HUDEP-2 (cell line): ENCODE results near the gene TIMM10B.

ENCODE experiments used
- DNase-seq, 76 experiments: peaks; one replicate each; lab custom pipeline; 2025; ENCODE audit not compliant: unreplicated experiment in 76 of 76; lab: John Stamatoyannopoulos, UW

TIMM10B gene

GRCh38 chr11:6469599-6469998, 11.7 kb upstream of the TIMM10B start:
- DNase-seq: no peak

DNA sequence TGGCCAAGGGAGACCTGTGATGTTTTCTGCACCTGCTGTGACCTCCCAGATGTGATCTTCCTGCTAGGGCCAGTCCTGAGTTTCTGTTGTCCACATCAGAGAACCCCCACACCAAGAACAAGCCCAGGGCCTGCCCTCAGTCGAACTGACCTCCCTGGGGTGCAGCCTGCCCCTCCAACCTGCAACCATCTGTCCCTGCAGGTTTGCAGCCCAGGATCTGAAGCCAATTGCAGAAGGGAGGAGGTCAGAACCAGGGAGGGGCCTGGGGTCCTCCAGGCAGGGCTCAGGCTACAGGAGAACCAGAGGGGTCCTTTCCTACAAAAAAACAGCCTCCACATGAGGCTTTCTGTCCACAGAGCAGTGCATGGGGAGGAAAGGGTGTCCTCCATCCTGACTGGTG, 8.4 kb upstream of the TIMM10B start:
- DNase-seq: no peak

GRCh38 chr11:6473451-6474412, 7.6 kb upstream of the TIMM10B start, which contains the start of gene TRIM3:
TRIM3 (minus strand) TSS chr11:6473941; CDS start chr11:6465695, 8,246 bp downstream.
- DNase-seq: peak in 68 of 76 experiments; percentile 11 to 88 (median 70)

- DNase-seq: no peak
Measured at GRCh38 chr11:6474413-6474792, 6.9 kb upstream of the TIMM10B start.

GRCh38 chr11:6474806-6475500, 6.3 kb upstream of the TIMM10B start:
- no peak for DNase-seq

- no peak for DNase-seq
Measured at GRCh38 chr11:6475936-6476335, 5.4 kb upstream of the TIMM10B start.

GRCh38 chr11:6476571-6476970, 4.7 kb upstream of the TIMM10B start:
- no peak for DNase-seq

GRCh38 chr11:6480299-6480914, 894 bp upstream of the TIMM10B start:
- peak in 1 of 76 experiments; percentile 4 for DNase-seq

GRCh38 chr11:6481924-6482275, 599 bp downstream of the TIMM10B start:
- DNase-seq: peak in 2 of 76 experiments; percentile 38 to 41

GRCh38 chr11:6482441-6482840, 1.1 kb downstream of the TIMM10B start:
- DNase-seq: no peak

DNA sequence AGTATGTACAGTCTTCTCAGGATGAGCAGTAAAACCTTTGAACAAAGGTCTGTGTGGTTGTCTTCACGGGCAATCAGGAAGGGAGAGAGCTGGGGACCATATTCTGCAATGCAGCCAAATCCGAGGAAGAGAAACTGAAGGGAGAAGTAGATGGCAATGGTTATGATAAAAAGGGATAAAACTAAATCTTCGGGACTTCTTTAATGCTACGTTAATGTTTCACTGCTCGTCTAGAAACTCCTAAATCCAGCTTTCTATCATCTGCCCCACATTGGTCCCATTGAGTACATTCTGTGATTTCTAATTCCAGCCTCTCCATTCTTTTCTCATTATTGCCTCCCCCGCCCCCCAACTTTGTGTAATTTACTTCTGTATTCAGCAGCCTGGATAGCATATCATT, 1.7 kb downstream of the TIMM10B start:
- no peak for DNase-seq

DNA sequence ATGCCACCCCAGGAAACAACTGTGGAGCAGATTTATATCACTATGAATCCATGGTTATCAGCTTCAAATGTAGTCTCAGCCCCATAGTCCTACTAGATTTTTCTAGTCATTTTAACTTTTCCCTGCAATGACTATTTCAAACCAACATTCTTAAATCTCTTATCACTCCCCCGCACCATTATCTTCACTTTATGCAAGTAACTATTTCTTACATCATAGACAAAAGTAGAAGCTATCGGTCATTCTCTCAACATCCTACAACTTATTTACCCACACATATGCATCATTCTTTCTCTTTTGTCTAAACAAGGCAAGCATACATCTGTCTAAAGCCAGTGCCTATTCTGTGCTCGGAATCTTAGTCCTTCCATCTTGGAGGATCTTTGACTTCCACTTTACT, 4.4 kb downstream of the TIMM10B start:
- no peak for DNase-seq

- DNase-seq: no peak
Measured at GRCh38 chr11:6486256-6486655, 5.0 kb downstream of the TIMM10B start.

- no peak for DNase-seq
Measured at GRCh38 chr11:6486938-6487337, 5.6 kb downstream of the TIMM10B start.

DNA sequence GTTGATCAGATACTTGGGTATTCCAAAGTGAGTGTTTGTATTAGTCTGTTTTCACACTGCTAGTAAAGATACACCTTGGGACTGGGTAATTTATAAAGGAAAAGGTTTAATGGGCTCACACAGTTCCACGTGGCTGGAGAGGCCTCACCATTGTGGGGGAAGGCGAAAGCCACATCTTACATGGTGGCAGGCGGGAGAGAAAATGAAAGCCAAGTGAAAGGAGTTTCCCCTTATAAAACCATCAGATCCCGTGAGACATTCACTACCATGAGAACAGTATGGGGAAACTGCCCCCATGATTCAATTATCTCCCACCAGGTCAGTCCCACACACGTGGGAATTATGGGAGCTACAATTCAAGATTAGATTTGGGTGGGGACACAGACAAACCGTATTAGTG, 7.0 kb downstream of the TIMM10B start:
- DNase-seq: no peak

GRCh38 chr11:6488821-6489220, 7.5 kb downstream of the TIMM10B start:
- DNase-seq: no peak

DNA sequence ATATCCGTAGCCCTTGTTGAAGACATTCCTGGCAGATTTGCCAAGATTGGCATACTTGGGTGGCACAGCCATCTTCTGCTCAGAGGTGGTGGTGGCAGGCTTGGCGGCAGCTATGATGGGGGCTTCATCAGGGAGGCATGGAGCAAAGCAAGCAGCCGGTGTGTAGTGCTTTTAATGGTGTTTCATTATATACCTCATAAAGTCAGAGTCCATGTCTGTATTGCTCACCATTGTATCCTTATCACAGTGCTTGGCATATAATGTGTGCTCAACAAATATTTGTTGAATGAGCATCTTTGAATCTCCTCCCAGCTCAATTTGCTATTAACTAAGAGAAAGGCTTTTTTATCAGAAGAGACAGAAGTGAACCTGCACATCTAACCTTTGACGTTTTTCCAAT, 8.0 kb downstream of the TIMM10B start:
- no peak for DNase-seq

DNA sequence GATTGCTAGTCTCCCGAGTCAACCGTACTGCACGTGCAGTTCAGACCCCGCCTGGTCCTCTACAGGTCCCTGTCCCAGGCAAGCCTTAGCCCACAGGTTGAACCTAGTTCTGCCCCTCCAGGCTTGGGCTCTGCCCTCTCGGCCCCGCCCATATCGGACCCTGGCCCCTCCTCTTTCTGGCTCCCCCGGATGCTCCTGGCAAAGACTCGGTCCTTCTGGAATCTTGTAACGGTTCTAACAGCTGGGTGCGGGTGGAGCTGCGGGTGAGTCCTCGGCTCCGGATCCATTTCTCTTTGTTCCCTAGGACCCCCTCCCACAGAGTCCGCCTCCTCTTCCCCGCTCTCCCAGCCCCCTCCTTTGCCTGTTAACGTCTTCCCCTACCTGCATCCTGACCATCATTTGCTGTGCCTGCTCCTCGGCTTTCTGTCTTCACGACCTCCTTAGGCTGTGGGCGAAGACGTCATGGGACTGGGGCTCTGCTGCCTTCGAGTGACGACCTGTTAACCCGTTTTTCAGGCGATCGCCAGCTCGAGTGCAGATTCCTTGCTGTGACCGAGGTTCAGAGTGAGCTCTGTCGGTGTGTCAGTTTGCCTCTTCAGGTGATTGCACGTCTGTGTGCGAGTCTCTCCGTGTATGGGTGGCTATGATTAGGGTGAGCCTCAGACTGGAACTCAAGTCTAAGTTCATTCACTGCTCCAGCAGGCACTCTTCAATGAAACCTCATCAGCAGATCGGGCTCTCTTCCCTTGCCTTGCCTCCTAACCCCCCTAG, 16.0 kb downstream of the TIMM10B start, which contains the start of gene DNHD1:
Gene DNHD1 (plus strand): TSS at position 212 of the 771 bp plus-strand sequence. CDS start 936 bp downstream, outside the sequence.
- DNase-seq: no peak

GRCh38 chr11:6498121-6498520, 16.8 kb downstream of the TIMM10B start:
- DNase-seq: no peak

- DNase-seq: no peak
Measured at GRCh38 chr11:6498544-6498943, 17.2 kb downstream of the TIMM10B start.
